GM12878 (cell line): ENCODE results near the gene RAB8A. TPM values are rescaled to one million over a fixed set of nuclear protein-coding genes. Genes with fewer than 3 reads are reported as not detected.

ENCODE experiments used
- ATF2 ChIP-seq: IDR thresholded peaks from 2 replicates; pipeline ENCODE4 v1.6.1; 2012; ENCODE audit warnings: low read length, inconsistent platforms
- BRCA1 ChIP-seq: IDR thresholded peaks from 2 replicates; pipeline ENCODE4 v1.6.1; 2011; ENCODE audit warnings: low read depth, low read length, improper control_type of control experiment
- CBFB ChIP-seq: IDR thresholded peaks from 2 replicates; pipeline ENCODE4 v1.6.1; 2016; ENCODE audit warnings: antibody characterized with exemption, low read depth
- CEBPZ ChIP-seq: fragments of 150-350 bp; IDR thresholded peaks from 2 replicates; pipeline ENCODE4 v1.6.1; 2016; ENCODE audit warnings: low read depth, low read length
- CHD1 ChIP-seq: IDR thresholded peaks from 2 replicates; pipeline ENCODE4 v1.6.1; 2012; ENCODE audit warnings: low read depth, low read length, improper control_type of control experiment
- FOS ChIP-seq: IDR thresholded peaks from 3 replicates; pipeline ENCODE4 v1.6.1; 2011; ENCODE audit warnings: borderline replicate concordance; ENCODE audit not compliant: insufficient read length; ENCODE audit errors: extremely low read depth
- HDAC2 ChIP-seq: fragments of 200-600 bp; sonication (generic); IDR thresholded peaks from 2 replicates; pipeline ENCODE4 v1.6.1; 2017
- IKZF1 ChIP-seq: fragments of 450-650 bp; conservative IDR thresholded peaks from 2 replicates; pipeline ENCODE4 v1.6.1; 2017; ENCODE audit warnings: antibody characterized with exemption, mild to moderate bottlenecking
- JUND ChIP-seq: IDR thresholded peaks from 2 replicates; pipeline ENCODE4 v1.6.1; 2012; ENCODE audit warnings: low read depth, mild to moderate bottlenecking, low read length, improper control_type of control experiment, moderate library complexity
- KDM1A ChIP-seq: fragments of 200-600 bp; sonication (generic); IDR thresholded peaks from 2 replicates; pipeline ENCODE4 v1.6.1; 2016; ENCODE audit warnings: borderline replicate concordance
- NFYB ChIP-seq: IDR thresholded peaks from 2 replicates; pipeline ENCODE4 v1.6.1; 2011; ENCODE audit warnings: low read depth, mild to moderate bottlenecking, low read length, improper control_type of control experiment, moderate library complexity; ENCODE audit not compliant: insufficient read depth
- NR2F1 ChIP-seq: fragments of 450-650 bp; conservative IDR thresholded peaks from 2 replicates; pipeline ENCODE4 v1.6.1; 2017; ENCODE audit warnings: mild to moderate bottlenecking
- PAX5 ChIP-seq: IDR thresholded peaks from 2 replicates; pipeline ENCODE4 v1.6.1; 2011; ENCODE audit warnings: low read depth, low read length, borderline replicate concordance
- PBX3 ChIP-seq: IDR thresholded peaks from 2 replicates; pipeline ENCODE4 v1.6.1; 2011; ENCODE audit warnings: mild to moderate bottlenecking, low read depth, low read length, moderate library complexity; ENCODE audit not compliant: insufficient replicate concordance
- POLR2AphosphoS5 ChIP-seq: IDR thresholded peaks from 2 replicates; pipeline ENCODE4 v1.6.1; 2011; ENCODE audit warnings: mild to moderate bottlenecking, low read length, inconsistent platforms
- POU2F2 ChIP-seq: IDR thresholded peaks from 3 replicates; pipeline ENCODE4 v1.6.1; 2011; ENCODE audit warnings: low read depth, mild to moderate bottlenecking, low read length, borderline replicate concordance
- RUNX3 ChIP-seq: IDR thresholded peaks from 2 replicates; pipeline ENCODE4 v1.6.1; 2012; ENCODE audit warnings: low read length, inconsistent platforms
- SMARCA5 ChIP-seq: fragments of 450-650 bp; IDR thresholded peaks from 2 replicates; pipeline ENCODE4 v1.6.1; 2017; ENCODE audit warnings: mild to moderate bottlenecking
- TAF1 ChIP-seq: IDR thresholded peaks from 2 replicates; pipeline ENCODE4 v1.6.1; 2011; ENCODE audit warnings: mild to moderate bottlenecking, low read depth, low read length, borderline replicate concordance
- TCF12 ChIP-seq: IDR thresholded peaks from 2 replicates; pipeline ENCODE4 v1.6.1; 2011; ENCODE audit warnings: low read depth, mild to moderate bottlenecking, low read length
- USF1 ChIP-seq: IDR thresholded peaks from 2 replicates; pipeline ENCODE4 v1.6.1; 2011; ENCODE audit warnings: borderline replicate concordance, low read depth, mild to moderate bottlenecking, moderate library complexity, mixed read lengths, low read length; ENCODE audit not compliant: insufficient read depth; ENCODE audit errors: extremely low read length
- YY1 ChIP-seq: IDR thresholded peaks from 2 replicates; pipeline ENCODE4 v1.6.1; 2011; ENCODE audit warnings: low read depth, mild to moderate bottlenecking, low read length
- ZBED1 ChIP-seq: IDR thresholded peaks from 2 replicates; pipeline ENCODE4 v1.6.1; 2016; ENCODE audit warnings: borderline replicate concordance
- ZNF217 ChIP-seq: fragments of 450-650 bp; IDR thresholded peaks from 2 replicates; pipeline ENCODE4 v1.6.1; 2017; ENCODE audit warnings: antibody characterized with exemption, mild to moderate bottlenecking
- ZNF24 ChIP-seq: fragments of 450-650 bp; IDR thresholded peaks from 2 replicates; pipeline ENCODE4 v1.6.1; 2017; ENCODE audit warnings: antibody characterized with exemption, mild to moderate bottlenecking
- ZNF274 ChIP-seq: IDR thresholded peaks from one replicate; pipeline ENCODE4 v1.8.0; 2011; ENCODE audit not compliant: insufficient read length, insufficient read depth
- ZNF384 ChIP-seq: IDR thresholded peaks from 2 replicates; pipeline ENCODE4 v1.6.1; 2012; ENCODE audit warnings: low read depth, mild to moderate bottlenecking, low read length, improper control_type of control experiment, borderline replicate concordance
- ZNF622 ChIP-seq: fragments of 450-650 bp; IDR thresholded peaks from 2 replicates; pipeline ENCODE4 v1.6.1; 2017; ENCODE audit warnings: mild to moderate bottlenecking, inconsistent platforms
- polyA plus RNA-seq, 11 experiments: library from polyadenylated mRNA; depleted of rRNA in 4 of 11; unstranded in 6 of 11; stranded (reverse) in 5 of 11; fragments of >200 nt; fragmentation: Nextera tagmentation in 4 of 11; fragmentation: Illumina TruSeq in 1 of 11; extraction: Ambion mirVana in 4 of 11; extraction: Trizol in 1 of 11; gene quantifications; 1 replicate in 1 of 11; 2 replicates in 10 of 11; pipeline versions ENCODE4 v1.2.1 to v1.2.3, GENCODE V29; 2011 to 2016; ENCODE audit warnings: inconsistent platforms in 2 of 11, missing spikeins in 2 of 11, low read depth in 1 of 11
- total RNA-seq, 4 experiments: library from RNA; depleted of rRNA in 3 of 4; stranded (reverse); fragments of >200 nt in 3 of 4; fragmentation: Illumina TruSeq in 1 of 4; extraction: Trizol in 1 of 4; gene quantifications; 2 replicates each; pipeline versions ENCODE4 v1.2.1 to v1.2.3, GENCODE V29; 2013 to 2021

RAB8A gene
- total and polyA plus RNA-seq, 10 of the 15 experiments (the other 5 are each of a cell fraction or from before 2014, with no cell fraction given), result 23.9 to 314 (median 185) TPM

- TF ChIP-seq ZNF217 (no peak), ZNF274 (no peak), CHD1 (no peak), IKZF1 (0 out of 2 replicates have a peak, but pooled peaks have one; percentile 7), HDAC2 (no peak), KDM1A (no peak), JUND (no peak), POU2F2 (no peak), PAX5 (no peak), YY1 (0 out of 2 replicates have a peak, but pooled peaks have one; percentile 8), SMARCA5 (peak; percentile 68; the same call in 1 of the 2 replicates), NR2F1 (no peak), RUNX3 (no peak), PBX3 (no peak), FOS (no peak), ATF2 (no peak), CEBPZ (no peak), ZNF622 (no peak), TAF1 (no peak), CBFB (no peak), BRCA1 (no peak), ZBED1 (no peak), USF1 (no peak), NFYB (no peak), ZNF24 (no peak), TCF12 (no peak), POLR2AphosphoS5 (peak; percentile 55; the same call in 1 of the 2 replicates), ZNF384 (no peak)
These were observed 49.4 kb downstream of the RAB8A start (continued) for GRCh38 chr19:16160943-16161560.
